BE2C (cell line): ENCODE results near the gene TTYH3.

Experiments used
- DNase-seq: peaks from one replicate; pipeline ENCODE4 v3.0.0-alpha.2; 2020
- H3K27me3 ChIP-seq: fragments of 250-450 bp; sonication (Bioruptor Pico); 2 replicates; pipeline ENCODE4 v1.5.1; 2020; ENCODE audit warnings: mild to moderate bottlenecking
- H3K36me3 ChIP-seq: fragments of 250-450 bp; sonication (Bioruptor Pico); 2 replicates; pipeline ENCODE4 v1.5.1; 2020; ENCODE audit warnings: mild to moderate bottlenecking
- H3K4me1 ChIP-seq: fragments of 250-450 bp; sonication (Bioruptor Pico); 2 replicates; pipeline ENCODE4 v1.5.1; 2020
- H3K4me3 ChIP-seq: 2 replicates; pipeline ENCODE4 v1.5.1; 2011; ENCODE audit warnings: low read depth, low read length
- H3K9me3 ChIP-seq: fragments of 250-450 bp; sonication (Bioruptor Pico); 2 replicates; pipeline ENCODE4 v1.5.1; 2020
- CTCF ChIP-seq: IDR thresholded peaks from 2 replicates; pipeline ENCODE4 v1.5.1; 2012; ENCODE audit warnings: mild to moderate bottlenecking, low read depth, low read length

TTYH3 gene

GRCh38 chr7:2713370-2713769, 81.6 kb downstream of the TTYH3 start:
- peaks cover 22% of the 10 kb centered on the region for H3K4me1 ChIP-seq
- peaks cover 2% of the 10 kb centered on the region; the same call in 1 of the 2 replicates for H3K36me3 ChIP-seq

GRCh38 chr7:2713978-2714377, 82.2 kb downstream of the TTYH3 start:
- peaks cover 22% of the 10 kb centered on the region for H3K4me1 ChIP-seq
- no peak for DNase-seq
- TF ChIP-seq CTCF: no peak
- H3K27me3 ChIP-seq: no peaks in the 10 kb centered on the region
- peaks cover 3% of the 10 kb centered on the region; the same call in 1 of the 2 replicates for H3K36me3 ChIP-seq
- H3K9me3 ChIP-seq: no peaks in the 10 kb centered on the region
- H3K4me3 ChIP-seq: no peak overlapping the region

More at GRCh38 chr7:2713370-2713769, 81.6 kb downstream of the TTYH3 start:
- H3K27me3 ChIP-seq: no peaks in the 10 kb centered on the region
- no peaks in the 10 kb centered on the region for H3K9me3 ChIP-seq
- no peak overlapping the region for H3K4me3 ChIP-seq
- peak; percentile 38 for TF ChIP-seq CTCF
- no peak for DNase-seq
